EL (cell line): Measurements from ENCODE around the gene ATP11A.
"Not testable (repeated sequence)": the region's sequence is repeated elsewhere in the genome, so short reads cannot be mapped to it uniquely, and the experiment has no call there.

Experiments used
- DNase-seq: peaks from one replicate; pipeline ENCODE4 v3.0.0-alpha.2; 2016

The ATP11A gene

DNA sequence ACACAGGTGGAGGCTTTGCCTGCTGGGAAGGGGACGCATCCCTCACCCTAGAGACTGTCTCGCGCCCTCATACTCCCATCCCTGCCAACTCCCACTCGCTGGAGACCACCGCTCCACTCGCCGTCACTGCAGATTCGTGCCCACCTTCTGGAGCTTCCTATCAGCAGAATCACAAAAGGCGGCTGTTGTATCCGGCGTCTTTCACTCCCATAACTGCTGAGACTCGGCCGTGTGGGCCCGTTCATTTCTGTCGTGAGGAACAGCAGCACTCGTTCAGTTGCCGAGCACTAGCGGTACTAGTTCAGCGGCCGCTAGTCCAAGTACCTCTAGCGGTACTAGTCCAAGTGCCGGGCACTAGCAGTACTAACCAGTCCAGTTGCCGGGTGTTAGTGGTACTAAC is 154.6 kb downstream of the ATP11A start:
- no peak for DNase-seq

DNA sequence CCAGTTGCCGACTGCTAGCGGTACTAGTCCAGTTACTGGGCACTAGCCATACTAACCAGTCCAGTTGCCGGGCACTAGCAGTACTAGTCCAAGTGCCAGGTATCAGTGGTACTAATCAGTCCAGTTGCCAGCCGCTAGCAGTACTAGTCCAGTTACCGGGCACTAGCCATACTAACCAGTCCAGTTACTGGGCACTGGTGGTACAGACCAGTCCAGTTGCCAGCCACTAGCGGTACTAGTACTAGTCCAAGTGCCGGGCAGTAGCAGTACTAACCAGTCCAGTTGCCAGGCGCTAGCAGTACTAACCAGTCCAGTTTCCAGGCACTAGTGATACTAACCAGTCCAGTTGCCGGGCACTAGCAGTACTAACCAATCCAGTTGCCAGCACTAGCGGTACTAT is 155.0 kb downstream of the ATP11A start:
- DNase-seq = no peak

DNA sequence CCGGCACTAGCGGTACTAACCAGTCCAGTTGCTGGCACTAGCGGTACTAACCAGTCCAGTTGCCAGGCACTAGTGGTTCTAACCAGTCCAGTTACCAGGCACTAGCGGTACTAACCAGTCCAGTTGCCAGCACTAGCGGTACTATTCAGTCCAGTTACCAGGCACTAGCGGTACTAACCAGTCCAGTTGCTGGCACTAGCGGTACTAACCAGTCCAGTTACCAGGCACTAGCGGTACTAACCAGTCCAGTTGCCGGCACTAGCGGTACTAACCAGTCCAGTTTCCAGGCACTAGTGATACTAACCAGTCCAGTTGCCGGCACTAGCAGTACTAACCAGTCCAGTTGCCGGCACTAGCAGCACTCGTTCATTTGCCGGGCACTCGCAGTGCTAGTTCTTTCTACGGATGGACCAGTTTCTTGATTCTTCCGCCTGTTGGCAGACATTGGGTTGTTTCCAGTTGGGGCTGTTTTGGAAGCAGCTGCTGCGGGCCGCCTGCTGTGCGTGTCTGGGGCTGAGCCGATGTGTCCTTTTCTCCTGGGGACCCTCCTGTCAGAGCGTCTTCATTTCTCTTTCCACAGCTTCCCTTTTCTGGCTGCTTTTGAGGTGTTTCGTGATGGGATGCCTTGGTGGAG is 155.8 kb downstream of the ATP11A start:
- no peak for DNase-seq

DNA sequence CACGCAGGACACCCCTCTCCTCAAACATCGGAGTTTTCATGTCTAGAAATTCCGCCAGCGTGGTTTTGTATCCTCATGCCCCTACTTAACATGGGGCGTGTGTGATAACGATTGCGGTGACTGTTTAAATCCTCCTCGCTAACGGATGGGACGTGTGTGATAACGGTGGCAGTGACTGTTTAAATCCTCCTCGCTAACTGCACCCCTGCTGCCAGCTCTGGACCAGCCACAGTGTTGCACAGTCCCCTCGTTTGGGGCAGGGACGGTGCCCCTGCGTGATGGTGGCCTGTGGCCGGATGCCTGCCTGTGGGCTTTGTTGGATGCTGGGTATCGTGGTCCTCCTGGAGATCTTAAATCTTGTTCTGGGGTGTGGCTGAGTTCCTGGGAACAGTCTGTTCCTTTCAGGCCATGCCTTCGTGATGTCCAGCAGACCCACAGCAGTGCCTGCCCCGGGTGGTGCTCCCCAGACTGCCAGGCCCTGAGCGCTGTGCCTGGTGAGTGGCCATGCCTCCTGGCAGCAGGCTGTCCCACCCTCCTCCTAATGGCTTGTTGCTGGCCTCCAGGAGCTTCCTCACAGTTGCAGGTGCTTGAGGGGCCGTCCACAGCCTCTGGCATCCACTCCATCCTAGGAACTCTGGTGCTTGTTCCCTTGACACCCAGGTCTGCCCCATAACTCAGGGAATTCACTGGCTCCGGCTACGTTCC is 156.7 kb downstream of the ATP11A start:
- no peak for DNase-seq

DNA sequence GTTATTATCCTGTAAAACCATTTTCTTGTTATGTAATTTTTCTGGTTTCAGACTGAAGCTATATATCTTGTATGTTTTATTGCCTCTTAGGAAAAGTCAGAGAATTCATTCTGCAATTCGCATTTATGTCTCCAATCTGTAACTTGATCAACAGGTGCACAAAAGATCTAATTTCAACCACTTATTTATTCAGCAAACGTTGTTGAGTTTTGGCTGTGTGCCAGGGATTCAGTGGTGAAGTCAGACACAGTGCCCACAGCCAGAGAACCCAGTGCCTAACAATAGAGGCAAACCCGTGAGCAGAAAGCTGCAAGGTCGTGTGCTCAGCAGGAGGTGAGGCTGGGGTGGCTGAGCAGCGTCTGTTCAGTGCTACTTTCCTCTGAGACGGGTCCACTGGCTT is 159.7 kb downstream of the ATP11A start:
- no peak for DNase-seq

DNA sequence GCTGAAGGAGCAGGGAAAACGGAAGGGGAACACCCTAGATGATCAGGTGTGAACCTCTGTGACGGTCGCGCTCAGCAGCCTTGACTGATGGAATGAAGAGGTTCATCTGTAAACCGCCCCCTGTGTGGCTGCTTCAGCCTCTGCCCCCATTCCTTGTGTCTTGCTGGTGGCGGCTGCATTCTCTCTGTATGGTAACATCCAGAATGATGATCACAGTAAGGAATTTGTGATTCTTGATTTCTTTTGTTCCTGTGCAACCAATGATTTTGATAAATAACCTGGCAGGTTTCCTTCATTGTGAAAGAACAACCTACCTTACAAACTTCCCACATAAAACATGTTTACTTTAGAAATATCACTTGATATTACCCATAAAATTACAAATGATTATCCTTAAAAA is 160.4 kb downstream of the ATP11A start:
- no peak for DNase-seq

DNA sequence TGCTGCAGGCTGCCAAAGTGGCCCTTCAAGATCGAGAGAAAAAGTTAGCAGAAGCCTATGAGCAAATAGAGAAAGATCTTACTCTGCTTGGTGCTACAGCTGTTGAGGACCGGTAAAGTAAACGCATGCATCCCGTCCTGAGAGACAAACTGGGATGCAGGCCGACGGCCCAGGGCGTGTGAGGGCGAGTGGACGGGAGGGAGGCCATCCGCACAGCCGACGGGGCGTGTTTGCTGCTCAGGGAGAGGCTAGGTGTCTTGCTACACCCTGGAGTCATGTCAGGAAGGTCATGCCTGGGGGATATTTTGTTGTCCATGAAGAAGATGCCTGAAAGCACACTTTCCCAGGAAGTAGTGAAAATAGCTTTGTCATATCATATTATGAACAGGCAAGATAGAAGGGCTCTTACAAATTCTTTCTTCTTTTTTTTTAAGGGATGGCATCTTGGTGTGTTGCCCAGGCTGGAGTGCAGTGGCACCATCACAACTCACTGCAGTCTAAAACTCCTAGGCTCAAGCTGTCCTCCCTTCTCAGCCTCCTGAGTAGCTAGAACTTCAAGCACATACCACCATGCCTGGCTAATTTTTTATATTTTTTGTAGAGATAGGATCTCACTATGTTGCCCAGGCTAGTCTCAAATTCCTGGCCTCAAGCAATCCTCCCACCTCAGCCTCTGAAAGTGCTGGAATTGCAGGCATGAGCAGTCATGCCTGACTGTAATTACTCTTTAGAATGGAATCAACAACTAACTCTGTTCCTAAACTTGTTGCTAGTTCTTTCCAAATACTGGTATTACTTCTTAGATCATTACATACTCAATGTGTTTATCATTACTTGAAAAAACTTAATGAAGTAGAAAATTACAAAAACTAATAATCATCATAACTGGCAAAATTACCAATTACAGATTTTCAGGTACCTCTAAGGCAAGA is 161.5 kb downstream of the ATP11A start:
- DNase-seq = no peak

DNA sequence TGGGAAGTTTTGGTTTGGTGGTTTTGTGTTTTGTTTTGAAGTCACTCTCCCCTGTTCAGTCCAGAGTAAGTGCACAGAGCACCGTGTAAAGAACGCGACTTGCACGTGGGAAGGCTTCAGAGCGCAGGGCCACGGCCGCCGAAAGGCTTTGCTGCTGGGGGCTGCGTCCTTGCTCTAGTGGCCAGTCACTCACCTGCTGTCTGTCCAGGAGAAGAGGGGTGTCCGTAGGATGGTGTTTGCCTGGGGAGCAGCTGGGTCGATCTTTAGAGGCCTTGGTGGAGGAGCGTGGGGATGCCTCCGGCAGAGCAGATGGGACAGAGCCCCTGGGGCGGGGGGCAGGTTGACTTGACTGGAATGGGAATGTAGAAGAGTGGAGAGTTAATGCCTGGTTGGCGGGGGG is 162.6 kb downstream of the ATP11A start:
- DNase-seq = no peak

DNA sequence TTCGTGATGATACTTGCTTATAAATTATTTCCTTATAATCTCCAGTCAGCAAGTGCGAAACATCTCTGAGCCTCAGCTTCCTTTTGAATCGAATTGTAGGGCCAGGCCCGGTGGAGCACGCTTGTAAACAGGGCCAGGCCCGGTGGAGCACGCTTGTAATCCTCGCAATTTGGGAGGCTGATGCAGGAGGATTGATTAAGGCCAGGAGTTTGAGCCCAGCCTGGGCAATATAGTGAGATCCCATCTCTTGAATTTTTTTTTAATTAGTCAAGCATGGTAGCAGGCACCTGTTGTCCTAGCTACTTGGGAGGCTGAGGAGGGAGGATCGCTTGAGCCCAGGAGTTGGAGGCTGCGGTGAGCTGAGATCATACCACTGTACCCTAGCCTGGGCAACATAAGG is 163.0 kb downstream of the ATP11A start:
- DNase-seq = no peak

DNA sequence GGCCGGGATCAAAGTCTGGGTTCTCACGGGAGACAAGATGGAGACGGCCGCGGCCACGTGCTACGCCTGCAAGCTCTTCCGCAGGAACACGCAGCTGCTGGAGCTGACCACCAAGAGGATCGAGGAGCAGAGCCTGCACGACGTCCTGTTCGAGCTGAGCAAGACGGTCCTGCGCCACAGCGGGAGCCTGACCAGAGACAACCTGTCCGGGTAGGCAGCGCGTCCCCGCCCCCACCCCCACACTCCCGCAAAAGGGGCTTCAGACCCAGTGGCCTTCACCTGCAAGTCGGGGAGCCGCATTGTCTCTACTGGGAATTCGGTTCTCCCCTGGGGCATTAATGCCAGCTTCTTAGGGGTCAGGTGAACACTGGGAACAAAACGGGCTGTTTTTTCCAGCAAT is 164.5 kb downstream of the ATP11A start:
- DNase-seq = no peak

DNA sequence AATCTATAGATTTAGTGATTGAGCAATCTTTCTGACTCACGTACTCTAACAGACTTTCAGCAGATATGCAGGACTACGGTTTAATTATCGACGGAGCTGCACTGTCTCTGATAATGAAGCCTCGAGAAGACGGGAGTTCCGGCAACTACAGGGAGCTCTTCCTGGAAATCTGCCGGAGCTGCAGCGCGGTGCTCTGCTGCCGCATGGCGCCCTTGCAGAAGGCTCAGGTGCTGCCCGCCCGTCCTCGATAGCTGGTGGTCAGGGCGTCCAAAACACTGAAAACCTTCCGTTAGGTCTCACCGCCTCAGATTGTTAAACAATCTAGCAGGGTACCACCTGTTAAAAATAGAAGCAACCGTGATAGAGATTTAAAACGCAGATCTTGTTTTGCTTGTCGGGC is 166.0 kb downstream of the ATP11A start:
- no peak for DNase-seq

DNA sequence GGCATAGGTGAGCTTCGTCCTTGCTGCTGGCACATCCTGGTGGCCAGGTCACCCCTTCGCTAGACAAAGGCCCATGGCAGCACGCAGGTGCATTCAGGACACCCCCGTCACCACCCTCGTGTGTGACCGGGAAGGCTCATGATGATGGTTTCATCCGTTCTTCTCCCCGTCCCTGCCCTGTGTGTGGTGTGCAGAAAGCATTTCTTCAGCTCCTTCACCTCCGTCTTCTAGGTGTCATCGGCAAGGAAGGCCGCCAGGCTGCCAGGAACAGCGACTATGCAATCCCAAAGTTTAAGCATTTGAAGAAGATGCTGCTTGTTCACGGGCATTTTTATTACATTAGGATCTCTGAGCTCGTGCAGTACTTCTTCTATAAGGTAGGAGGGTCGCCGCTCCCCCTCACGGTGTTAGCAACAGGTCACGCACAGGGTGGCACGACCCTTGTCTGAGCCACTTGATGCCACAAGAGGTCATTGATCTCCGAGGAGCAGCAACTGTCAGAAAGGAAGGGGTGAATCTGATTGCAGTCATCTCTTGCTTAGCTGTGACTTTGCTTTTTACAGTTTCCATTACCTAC is 168.2 kb downstream of the ATP11A start:
- DNase-seq = no peak

DNA sequence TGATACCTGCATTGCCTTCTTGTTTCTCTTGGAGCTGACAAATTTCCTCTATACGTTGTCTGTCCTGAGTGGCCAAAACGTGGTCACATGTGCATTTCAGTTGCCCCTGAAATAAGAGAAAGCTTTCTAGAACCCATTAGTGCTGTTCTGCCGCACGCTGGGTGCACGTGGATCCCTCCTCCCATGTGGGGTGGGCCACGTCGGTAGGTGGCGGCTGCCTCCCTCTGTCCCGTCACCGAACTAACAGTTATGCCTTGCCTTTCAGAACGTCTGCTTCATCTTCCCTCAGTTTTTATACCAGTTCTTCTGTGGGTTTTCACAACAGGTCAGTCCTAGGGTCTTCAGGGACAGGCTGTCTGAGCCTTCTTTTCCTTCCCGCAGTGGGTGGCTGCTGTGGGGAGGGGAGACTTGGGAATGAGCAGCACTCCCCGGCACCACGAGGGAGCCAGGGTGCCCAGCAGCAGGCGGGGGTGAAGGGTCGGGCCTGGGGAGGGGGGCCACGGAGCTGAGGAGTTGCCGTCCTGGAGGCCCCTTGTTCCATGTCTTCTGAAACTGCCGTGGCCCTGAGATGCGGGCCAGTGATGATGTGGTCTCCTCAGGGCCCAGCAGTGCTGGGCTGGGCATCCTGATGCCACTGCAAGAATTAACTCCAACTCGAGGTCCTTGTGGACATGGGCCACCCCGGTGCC is 169.4 kb downstream of the ATP11A start:
- no peak for DNase-seq

DNA sequence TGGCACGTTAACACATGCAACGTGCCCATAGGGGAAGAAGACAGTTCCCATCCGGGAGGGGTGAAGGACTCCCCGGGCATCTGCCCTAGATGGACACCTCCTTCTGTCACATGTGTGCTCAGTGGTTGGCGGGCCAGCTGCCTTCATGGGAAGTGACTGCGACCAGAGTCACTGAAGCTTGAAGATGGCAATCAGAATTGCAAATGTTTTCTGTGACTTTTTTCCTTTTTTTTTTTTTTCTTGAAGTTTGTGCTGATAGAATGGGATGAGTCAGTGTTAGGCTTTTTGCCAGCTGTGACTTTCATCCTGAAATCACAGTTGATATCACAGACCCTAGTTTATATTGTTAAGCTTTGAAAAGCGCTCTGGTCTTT is 170.0 kb downstream of the ATP11A start:
- peak; percentile 42 for DNase-seq

DNA sequence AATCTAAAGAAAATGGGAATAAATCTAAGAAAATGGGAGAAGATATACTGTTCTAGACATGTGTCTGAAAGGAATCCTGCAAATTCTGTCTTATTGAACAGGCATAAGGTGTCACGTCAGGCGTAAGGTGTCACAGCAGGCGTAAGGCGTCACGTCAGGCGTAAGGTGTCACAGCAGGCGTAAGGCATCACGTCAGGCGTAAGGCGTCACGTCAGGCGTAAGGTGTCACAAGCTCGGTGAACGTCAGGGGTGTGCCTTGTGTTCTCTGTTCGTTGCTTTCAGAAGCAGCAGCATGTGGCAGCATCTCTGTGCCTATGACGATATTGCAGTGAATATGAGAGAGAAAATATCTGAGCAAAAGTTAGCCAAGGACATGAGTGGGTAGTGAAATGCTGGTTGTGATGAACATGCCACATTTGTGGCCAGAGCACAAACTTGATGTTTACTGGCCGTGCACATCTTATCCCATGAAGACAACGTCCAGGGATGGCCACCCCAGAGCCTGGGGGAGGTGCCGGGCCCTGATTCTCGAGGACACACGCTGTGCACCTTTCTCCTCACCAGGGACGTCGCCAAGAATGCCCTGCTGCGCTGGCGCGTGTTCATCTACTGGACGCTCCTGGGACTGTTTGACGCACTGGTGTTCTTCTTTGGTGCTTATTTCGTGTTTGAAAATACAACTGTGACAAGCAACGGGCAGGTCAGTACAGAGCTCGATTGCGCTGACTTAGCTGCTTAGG is 172.2 kb downstream of the ATP11A start:
- DNase-seq = no peak

DNA sequence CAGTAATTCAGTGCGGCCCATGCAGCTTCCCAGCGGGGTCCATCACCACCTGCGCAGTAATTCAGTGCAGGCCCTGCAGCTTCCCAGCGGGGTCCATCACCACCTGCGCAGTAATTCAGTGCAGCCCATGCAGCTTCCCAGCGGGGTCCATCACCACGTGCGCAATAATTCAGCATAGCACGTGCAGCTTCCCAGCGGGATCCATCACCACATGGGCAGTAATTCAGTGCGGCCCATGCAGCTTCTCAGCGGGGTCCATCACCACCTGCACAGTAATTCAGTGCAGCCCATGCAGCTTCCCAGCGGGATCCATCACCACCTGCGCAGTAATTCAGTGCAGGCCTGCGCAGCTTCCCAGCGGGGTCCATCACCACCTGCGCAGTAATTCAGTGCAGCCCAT is 173.5 kb downstream of the ATP11A start:
- not testable (repeated sequence) for DNase-seq

DNA sequence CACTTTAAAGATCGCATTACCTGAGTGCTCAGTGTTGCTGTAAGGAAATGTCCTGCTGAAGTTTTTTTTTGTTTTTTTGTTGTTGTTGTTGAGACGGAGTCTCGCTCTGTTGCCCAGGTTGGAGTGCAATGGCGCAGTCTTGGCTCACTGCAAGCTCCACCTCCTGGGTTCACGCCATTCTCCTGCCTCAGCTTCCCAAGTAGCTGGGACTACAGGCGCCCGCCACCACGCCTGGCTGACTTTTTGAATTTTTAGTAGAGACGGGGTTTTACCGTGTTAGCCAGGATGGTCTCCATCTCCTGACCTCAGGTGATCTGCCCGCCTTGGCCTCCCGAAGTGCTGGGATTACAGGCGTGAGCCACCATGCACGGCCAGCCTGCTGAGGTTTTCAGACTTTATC is 175.6 kb downstream of the ATP11A start:
- not testable (repeated sequence) for DNase-seq

DNA sequence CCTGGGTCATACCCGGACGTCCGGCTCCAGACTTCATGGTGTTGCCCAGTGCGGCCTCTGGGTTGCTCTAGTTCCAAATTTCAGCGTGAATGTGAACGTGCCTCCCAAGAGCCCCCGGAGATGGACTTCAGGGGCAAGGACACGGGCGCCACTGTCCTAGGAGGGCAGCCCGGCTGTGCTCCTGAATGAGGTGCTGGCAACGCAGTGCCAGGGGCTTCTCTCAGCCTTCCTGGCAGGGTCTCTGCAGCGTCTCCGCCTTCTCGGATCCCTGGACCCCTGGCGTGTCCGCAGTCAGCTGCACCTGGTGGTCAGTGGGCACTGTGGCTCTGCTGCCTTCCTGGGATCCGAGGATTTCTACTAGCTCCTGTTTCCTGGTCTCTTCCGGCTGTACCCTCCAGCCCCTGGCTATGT is 177.5 kb downstream of the ATP11A start:
- no peak for DNase-seq

DNA sequence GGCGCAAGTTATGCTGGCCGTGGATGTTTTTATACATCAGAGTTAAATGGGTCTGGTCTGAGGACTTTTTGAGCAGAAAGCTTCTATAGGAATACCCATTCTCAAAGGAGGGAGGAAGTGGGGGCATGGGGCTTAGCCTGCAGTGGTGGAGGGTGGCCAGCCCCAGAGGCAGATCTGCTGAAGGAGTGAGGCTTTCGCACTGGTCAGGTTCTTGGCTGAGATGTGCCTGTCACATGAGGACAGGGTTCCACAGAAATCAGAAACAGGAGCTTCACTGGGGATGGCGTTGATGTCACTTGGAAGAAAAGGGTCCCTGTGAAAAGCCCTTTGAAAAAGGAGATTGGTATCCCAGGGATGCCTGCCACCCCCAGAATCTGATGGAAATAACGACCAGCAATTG is 178.5 kb downstream of the ATP11A start:
- DNase-seq = no peak

DNA sequence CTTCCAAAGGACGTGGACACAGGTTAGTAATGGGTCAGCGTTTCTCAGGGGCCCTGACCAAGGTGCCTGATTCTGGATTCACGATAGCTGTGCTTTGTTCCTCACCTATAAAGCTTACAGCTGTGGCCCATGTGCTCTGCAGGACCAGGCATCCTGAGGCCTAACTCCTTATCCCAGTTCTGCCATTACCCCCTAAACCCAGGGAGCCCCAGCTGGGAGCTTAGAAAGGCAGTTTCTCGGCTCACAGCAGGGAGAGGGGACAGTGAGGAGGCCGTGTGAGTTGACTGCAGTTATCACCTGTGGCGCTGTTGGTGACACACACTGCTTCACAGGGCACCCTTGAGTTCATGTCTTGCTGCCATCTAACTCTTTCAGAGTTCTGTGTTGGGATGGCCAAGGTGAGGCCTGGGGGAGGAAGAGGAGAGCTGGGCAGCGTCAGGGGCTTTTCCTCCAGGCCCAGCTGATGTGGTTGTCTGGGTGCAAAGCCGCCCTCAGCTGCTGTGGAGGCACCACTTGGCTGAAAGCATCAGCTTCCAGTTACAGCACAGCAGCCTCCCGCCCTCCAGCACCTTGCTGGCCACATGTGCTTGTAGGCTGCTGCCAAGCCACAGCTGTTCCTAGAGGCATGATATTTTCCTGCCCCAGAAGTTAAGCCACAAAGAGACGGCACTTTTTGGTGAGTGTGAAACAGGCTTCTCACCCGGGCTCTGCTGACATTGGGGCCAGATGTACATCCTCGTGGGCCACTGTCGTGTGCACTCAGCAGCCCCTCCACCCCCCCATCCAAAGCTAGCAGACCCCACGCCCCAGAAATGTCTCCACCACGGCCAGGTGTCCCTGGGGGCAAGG is 179.6 kb downstream of the ATP11A start:
- DNase-seq = no peak

DNA sequence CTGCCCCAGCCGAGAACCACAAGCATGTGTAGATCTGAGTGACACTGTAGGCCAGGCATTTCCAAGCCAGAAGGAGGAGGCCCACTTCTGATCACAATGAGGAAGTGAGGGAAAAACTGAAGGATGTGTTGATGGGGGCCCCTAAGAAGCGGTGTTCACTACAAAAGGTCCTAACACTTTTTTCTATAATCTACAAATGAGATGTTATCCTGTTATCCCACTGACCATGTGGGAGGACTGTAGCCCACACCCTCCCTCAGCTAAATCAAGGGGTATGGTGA is 180.2 kb downstream of the ATP11A start:
- DNase-seq = no peak
